DOHH2 (cell line): ENCODE data around the gene KEL.

ENCODE experiments used
- CTCF ChIP-seq: fragments of 200-600 bp; sonication (generic); IDR thresholded peaks from one replicate; pipeline ENCODE4 v1.5.1; 2014; ENCODE audit warnings: antibody characterized with exemption, mild to moderate bottlenecking, low read depth, low read length; ENCODE audit not compliant: poor library complexity, severe bottlenecking
- EZH2phosphoT487 ChIP-seq: fragments of 200-600 bp; sonication (generic); IDR thresholded peaks from 2 replicates; pipeline ENCODE4 v1.6.1; 2017; ENCODE audit warnings: borderline replicate concordance, mild to moderate bottlenecking, antibody characterized with exemption, low read length, moderate library complexity, mixed read lengths

- no peak for TF ChIP-seq CTCF
- no peak for TF ChIP-seq EZH2phosphoT487
Observed at GRCh38 chr7:142962991-142963390, 828 bp upstream of the KEL start.
